Stimulated activated CD4-positive, alpha-beta T cell treated with anti-CD3 and anti-CD28 coated beads, Interleukin-2, amount 100 ng/mL, for 48 hours (primary cell): ENCODE results near the gene RAD51C.
"Not testable (repeated sequence)": the region's sequence is repeated elsewhere in the genome, so short reads cannot be mapped to it uniquely, and the experiment has no call there.

Experiments
- DNase-seq, 2 donors: peaks; one replicate each; pipeline ENCODE4 v3.0.0-alpha.2; 2020

The RAD51C gene

DNA sequence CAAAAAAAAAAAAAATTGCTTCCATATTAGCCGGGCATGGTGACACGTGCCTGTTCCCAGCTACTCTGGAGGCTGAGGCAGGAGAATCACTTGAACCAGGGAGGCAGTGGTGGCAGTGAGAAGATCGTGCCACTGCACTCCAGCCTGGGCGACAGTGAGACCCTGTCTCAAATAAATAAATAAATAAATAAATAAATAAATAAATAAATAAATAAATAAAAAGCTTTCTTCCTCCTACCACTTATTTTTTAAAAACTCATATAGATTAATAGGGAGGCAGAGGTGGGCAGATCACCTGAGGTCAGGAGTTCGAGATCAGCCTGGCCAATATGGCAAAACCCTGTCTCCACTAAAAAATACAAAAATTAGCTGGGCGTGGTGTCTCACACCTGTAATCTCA lies 7.9 kb upstream of the RAD51C start:
- DNase-seq: not testable (repeated sequence)

DNA sequence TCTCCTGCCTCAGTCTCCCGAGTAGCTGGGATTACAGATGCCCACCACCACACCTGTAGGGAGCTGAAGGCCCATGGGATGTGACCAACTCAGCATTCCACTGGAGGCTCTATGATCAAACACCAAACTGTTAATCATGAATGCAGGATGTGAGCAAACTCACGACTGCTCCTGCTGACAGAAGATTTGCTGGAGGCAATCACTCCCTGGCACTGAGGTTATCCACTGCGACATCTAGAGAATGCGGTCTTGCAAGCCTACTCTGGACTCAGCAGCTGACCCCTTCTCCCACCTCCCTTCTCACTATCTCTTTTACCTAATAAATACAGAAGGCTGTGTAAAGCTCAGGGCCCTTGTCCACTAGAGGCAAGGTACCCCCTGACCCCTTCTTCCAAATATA lies 5.4 kb upstream of the RAD51C start:
- no peak for DNase-seq

DNA sequence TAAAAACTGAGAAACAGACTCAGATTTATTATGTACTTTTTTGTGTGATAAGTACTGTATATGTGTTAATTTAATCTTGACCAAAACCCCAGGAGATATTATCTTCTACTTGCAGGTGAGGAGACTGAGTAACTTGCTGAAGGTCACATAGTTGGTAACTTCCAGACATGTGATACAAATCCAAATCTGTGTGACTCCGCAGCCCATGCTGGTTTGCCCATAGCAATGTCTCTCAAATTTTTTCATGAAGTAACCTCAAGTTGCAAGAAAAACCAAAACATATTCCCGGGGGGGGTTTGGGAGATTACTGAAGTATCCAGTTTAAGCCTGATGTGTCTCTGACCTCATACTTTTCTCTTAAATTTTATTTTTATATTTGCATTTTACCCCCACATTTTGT lies 3.9 kb upstream of the RAD51C start:
- no peak for DNase-seq

DNA sequence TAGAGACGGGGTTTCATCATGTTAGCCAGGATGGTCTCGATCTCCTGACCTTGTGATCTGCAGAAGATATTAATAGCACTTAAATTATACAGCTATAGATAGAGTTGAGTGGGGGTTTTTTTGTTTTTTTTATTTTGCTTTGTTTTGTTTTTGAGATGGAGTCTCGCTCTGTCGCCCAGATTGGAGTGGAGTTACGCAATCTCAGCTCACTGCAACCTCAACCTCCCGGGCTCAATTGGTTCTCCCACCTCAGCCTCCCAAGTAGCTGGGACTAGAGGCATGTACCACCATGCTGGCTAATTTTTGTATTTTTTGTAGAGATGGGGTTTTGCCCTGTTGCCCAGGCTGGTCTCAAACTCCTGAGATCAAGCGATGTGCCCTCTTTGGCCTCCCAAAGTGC lies 2.4 kb upstream of the RAD51C start:
- not testable (repeated sequence) for DNase-seq

DNA sequence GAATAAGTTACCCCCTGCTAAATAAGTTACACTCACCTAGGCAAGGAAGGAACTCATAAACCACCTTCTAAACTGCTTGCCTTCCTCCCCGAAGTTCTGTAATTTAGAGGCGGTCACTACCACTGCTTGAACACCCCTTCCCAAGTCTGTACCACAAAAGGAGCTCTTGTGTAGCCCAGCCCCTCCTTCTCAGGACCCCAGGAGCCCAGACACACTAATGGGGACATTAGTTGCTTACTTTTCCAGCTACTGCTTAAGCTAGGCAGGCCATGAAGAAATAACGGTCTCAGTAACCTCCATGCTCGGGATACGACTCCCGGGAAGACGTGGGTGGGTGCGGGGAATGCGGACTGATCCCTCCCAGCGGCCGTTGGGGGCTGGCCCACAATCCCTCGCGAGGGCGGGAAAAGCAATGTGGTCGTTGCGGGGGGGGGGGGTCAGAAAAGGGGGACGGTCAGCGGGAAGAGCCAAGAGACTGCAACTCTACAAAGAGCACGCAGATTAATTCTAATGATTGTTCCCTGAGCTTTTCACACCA lies 632 bp upstream of the RAD51C start, which contains the start of gene TEX14:
Gene TEX14, minus strand, starts transcription at position 345 of the 538 bp plus-strand sequence. CDS start 40,044 bp downstream, outside the sequence.
- DNase-seq: no peak

DNA sequence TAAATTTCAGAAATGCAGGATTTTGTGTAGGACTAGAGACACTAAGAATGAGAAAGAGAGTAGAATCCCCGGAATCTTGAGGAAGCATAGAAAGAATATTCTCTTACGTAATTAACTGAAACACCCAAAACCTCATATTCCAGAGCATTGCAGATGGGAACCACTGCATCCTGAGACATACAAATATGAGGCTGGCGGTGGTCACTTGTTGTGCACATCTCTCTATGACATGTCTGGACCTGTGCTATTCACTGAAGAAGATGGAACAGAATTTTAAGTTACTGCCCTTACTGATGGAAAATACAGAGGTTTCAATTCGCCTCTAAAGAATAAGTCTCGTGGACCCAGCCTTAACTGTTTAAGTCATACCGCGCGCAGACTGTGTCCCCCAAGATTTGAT lies 806 bp downstream of the RAD51C start:
- DNase-seq: no peak

DNA sequence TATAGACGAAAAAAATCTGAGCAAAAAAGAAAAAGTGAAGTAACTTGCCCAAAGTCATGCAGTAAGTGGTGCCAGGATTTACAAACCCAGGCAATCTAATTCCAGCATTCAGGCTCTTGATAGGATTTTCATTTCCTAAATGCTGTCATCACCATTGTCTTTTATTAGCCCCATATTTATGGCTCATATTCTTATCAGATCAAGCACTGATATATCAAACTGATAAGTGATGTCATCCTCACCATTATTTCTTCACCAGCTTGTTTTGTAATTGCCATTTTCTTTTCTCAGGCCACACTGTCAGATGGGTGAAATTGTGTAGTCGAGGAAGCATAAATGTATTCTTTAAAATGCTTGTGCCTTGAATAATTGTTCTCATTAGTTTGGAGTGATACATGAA lies 1.3 kb downstream of the RAD51C start:
- no peak for DNase-seq

DNA sequence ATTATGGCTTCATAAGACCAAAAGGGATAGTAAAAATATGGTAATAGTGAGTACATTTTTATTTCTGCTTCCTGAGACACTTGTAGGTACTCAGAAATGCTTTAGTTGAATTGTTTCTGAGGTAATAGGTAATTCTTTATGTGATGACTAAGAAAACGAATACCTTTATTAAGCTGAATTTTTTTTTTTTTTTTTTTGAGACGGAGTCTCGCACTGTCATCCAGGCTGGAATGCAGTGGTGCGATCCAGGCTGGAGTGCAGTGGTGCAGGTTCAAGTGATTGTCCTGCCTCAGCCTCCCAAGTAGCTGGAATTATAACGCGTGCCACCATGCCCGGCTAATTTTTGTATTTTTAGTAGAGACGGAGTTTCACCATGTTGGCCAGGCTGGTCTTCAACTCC lies 1.9 kb downstream of the RAD51C start:
- no peak for DNase-seq

DNA sequence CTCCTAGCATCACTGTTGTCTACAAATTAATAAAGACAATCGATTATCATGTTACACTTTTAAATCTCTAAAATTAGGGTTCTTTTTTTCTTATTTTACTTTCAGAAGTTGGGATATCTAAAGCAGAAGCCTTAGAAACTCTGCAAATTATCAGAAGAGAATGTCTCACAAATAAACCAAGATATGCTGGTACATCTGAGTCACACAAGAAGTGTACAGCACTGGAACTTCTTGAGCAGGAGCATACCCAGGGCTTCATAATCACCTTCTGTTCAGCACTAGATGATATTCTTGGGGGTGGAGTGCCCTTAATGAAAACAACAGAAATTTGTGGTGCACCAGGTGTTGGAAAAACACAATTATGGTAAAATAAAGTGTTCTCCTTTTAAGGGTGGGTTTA lies 2.4 kb downstream of the RAD51C start:
- no peak for DNase-seq

DNA sequence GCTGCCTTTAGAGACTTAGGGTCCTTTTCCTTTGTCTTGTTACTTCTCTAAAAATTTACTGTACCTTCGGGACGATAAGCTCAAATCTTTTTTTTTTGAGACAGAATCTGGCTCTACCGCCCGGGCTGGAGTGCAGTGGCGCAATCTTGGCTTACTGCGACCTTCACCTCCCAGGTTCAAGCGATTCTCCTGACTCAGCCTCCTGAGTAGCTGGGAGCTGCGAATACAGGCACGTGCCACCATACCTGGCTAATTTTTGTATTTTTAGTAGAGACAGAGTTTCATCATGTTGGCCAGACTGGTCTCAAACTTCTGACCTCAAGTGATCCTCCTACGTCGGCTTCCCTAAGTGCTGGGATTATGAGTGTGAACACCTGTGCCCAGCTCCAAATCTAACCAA lies 7.4 kb downstream of the RAD51C start:
- DNase-seq: no peak

DNA sequence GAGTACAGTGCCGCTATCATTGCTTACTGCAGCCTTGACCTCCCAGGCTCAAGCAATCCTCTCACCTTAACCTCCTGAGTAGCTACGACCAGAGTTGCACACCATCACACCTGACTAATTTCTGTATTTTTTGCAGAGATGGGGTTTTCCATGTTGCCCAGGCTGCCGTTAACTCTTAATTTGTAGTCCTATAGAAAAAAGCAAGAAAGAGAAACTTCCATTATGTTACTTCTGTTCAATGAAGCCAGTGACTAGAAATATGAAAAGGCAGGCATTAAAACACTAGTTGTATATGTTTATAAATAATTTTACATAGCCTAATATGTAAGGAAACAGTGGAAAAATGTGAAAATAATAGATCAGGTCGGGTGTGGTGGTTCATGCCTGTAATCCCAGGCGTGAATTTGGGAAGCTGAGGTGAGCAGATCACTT lies 9.7 kb downstream of the RAD51C start:
- DNase-seq: no peak

DNA sequence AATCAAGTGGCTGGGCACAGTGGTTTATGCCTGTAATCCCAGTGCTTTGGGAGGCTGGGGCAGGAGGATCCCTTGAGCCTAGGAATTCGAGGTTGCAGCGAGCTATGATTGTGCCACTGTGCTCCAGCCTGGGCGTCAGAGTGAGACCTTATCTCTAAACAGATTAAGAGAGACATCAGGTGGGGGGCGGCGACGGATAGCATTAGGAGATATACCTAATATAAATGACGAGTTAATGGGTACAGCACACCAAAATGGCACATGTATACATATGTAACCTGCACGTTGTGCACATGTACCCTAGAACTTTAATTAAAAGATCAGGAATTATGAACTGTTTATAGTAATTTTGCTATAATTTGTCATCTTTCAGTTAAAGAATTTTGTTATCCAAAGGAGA lies 10.3 kb downstream of the RAD51C start:
- no peak for DNase-seq

DNA sequence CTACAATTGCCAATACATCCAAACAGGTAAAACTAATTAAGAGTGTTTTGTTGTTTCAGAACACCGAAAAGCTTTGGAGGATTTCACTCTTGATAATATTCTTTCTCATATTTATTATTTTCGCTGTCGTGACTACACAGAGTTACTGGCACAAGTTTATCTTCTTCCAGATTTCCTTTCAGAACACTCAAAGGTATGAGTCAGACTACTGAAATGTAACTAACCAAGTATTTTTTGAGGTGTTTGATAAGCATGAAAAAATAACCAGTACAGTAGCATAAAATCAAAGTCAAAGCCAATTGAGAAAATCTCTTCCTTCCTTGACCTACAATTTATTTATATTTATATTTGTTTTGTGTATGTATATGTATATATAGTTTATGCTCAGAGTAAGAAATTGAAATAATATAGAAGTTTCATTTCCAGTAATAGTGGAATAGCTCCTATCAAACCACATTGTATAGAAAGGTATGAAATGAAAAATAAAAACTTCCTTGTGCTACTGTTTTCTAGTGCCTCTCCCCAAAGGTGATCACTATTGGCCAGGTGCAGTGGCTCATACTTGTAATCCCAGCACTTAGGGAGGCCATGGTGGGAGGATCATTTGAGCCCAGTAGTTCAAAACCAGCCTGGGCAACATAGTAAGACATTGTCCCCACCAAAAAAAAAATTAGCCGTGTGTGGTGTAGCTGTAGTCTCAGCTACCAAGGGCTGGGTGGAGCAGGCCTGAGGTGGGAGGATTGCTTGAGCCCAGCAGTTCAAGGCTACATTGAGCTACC lies 10.9 kb downstream of the RAD51C start:
- no peak for DNase-seq

DNA sequence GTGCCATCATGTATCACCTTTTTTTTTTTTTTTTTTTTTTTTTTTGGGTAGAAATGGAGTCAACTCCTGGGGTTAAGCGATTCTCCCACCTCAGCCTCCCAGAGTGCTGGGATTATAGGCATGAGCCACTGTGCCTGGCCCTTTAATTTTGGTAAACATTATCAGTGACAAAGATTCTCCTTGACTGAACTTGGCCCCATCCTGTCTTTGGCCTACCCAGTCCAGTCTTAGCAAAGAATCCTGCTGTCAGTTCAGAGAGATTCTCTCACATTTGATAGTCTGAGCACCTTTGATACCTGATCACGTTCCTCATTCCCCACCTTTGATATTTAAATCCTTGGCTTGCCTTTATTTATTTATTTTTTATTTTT lies 11.5 kb downstream of the RAD51C start:
- no peak for DNase-seq

DNA sequence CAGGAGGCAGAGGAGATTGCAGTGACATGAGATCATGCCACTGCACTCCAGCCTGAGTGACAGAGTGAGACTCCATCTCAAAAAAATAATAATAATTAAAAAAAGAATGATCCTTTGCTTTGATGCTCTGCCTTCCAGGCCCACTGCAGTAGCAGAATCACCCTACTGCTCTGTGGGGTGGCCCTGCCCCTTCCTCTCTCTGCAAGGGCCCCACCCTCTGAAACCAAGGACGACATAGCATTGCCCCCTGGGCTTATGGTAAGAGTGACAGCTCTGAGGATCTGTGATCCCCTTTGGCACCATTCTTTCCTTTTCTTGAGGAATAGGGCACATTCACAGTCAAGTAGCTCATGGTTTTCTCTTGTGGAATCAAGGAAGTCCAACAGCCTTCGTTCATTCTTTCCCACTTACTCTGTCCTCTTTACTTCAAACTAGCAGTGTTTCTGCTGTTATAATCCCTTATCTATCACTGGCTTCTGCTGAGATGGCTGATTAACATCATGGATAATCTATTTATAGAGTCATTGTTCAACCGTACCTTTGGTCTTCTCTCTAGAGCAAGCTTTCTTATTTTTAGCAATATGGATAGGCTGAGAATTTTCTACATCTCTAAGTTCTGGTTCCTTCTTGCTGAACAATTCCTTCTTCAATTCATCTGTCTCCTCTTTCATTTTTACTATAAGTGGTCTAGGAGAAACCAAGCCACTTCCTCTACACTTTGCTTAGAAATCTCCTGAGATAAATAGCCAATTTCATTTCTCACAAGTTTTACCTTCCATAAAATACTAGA lies 14.1 kb downstream of the RAD51C start:
- DNase-seq: no peak

DNA sequence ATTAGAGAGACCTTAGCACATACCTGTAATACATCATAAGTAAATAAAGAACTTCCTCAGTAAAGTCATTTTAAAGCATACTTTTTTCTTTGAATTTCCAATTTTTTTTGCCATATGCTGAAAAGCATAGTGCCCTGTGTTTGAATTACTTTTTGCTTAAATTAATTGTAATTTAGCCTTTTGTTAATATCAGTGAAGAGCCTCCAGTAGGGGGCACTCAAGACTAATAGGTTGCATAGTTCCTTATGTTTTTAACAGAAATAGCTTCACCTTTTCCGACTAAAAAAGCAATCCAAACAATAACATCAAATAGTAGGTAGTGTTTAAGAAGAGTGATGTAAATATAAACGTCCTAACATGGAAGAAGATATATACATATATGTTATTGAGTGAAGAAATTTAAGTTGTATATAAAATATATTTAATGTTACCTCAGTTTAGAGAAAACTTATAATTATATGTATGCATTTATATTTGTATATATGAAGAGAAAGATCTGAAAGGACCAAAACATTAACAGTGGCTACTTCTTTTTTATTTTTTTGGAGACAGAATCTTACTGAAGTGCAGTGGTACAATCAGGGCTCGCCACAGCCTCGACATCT lies 18.6 kb downstream of the RAD51C start:
- DNase-seq: peak; percentile 47

DNA sequence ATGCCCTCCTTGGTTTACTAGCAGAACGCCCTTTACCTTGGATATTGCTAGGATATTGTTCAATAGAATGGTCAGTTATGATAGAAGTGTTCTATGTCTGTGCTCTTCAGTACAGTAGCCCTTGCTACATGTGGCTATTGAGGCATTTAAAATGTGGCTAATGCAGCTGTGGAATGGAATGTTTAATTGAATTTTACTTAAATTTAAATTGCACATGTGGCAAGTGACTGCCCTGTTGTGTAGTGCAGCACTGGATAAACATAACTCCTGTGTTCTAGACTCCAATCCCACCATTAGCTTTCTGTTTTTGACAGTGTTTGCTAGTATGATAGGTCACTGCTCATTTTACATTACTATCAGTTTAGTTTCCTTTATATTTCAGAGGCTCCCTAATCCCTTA lies 29.9 kb downstream of the RAD51C start:
- DNase-seq: no peak

DNA sequence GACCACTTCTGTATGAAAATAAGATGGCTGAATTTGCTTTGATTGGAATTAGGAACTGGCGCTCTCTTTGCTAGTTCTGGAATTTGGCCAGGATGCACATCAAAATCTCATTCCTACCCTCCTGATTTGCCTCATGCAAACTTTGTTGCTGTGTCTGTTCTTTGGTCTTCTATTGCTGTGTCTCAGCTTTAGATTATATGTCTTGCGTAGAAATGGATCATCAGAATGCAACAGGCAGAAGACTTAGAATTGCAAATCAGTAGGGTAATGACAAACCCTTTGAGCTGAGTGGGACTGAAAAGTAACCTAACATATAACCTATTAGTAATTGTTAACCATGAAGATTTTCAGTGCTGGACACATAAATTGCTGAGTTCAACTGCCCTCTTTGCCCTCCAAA lies 30.3 kb downstream of the RAD51C start:
- no peak for DNase-seq

DNA sequence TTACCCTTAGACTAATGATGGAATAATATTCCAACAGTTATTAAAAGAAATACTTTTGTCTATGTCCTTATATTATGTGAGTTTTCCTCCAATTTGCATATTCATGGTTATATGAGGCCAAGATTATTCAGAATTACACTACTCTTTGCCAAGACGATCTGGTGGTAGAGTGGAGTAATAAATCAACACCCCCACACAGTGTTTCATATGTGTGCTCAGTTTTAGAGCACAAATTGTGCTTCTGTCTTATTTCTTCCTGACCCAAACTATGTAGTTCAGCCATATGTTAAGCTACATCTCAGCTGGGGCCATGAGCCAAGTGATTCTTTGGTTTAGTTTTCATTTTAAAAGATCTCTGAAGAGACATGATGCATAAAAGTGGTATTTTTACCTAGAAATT lies 36.4 kb downstream of the RAD51C start:
- no peak for DNase-seq

DNA sequence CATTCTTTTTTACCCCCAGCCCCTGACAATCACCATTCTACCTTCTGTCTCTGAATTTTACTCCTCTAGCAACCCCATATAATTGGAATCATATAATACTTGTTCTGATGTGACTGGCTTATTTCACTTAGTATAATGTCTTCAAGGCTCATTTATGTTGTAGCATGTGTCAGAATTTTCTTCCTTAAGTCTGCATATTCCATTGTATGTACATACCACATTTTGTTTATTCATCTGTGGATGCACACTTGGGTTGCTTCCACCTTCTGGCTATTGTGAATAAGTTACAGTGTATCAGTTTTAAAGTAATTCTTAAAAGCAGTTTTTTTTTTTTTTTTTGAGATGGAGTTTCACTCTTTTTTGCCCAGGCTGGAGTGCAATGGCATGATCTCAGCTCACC lies 38.5 kb downstream of the RAD51C start:
- no peak for DNase-seq

DNA sequence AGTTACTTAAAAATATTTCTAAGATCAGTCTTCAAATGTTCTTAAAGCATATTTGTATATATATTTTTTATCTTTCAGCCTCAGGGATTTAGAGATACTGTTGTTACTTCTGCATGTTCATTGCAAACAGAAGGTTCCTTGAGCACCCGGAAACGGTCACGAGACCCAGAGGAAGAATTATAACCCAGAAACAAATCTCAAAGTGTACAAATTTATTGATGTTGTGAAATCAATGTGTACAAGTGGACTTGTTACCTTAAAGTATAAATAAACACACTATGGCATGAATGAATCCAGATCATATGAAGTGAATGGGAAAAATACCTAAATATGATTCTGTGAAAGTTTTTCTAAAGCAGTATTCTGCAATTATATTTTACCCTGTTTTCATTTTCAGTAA lies 41.6 kb downstream of the RAD51C start:
- DNase-seq: no peak

DNA sequence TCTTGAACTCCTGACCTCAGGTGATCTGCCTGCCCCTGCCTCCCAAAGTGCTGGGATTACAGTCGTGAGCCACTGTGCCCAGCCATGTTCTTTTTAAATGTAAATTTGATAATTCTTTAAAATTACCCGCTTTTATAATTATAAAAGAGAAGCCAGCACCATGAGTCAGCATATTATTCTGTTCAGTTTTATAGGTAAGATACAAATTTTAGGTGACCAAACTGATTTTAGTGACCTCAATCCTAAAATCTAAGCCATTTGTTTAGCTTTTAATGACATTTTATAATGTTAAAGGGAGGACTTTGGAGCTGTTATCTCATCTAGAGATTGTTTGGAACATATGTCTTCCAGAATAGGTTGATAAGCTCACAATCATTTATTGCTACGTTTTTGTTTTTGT lies 42.4 kb downstream of the RAD51C start:
- no peak for DNase-seq

DNA sequence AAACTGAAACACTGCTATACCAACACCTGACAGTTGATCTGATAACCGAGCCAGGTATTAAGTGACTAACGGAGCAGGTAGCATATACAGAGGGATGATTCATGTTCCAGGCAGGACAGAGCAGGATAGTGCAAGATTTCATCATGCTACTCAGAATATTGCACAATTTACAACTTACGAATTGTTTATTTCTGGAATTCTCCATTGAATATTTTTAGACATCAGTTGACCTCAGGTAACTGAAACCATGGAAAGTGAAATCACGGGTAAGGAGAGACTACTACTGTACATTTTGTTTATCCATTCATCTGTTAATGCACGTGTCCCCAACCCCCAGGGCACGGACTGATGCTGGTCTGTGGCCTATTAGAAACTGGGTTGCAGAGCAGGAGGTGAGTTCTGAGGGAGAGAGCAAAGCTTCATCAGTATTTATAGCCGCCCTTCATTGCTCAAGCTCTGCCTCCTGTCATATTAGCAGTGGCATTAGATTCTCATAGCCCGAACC lies 48.8 kb downstream of the RAD51C start:
- no peak for DNase-seq

DNA sequence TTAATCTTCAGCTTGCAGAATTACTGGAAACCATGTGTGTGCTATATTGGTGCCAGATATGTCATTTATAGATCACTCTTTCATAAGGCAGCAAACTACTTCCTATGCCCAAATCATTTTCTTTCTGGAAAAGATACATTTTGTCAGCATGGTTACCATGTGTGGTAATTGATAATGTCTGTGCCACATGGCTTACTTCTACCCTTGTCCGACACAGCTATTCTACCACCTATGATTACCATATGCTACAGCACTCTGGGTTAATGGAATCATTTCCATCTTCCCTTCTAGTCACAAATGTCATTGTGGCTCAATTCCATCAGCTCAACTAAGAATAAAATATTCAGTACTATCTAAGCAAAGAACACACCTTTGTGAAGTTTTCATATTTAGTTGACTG lies 55.3 kb downstream of the RAD51C start:
- DNase-seq: no peak
